Left lobe of liver (tissue), 2 donors: Measurements from ENCODE around the gene UBN1. TPM values are rescaled to one million over a fixed set of nuclear protein-coding genes. Genes with fewer than 3 reads are reported as not detected.
A peak's percentile ranks its signal among the peaks of the same experiment; 100 is the strongest.
"Not testable (repeated sequence)": the region's sequence is repeated elsewhere in the genome, so short reads cannot be mapped to it uniquely, and the experiment has no call there.

Experiments used
- ATAC-seq: fragments of 200-7000 bp; cut with Tn5 transposase; one replicate; pipeline ENCODE4 v1.9.1; 2020; ENCODE audit warnings: mild to moderate bottlenecking, moderate library complexity
- DNase-seq: peaks from one replicate; pipeline ENCODE4 v3.0.0-alpha.2; 2020; ENCODE audit warnings: low spot score
- total RNA-seq: library from RNA; stranded (reverse); gene quantifications from one replicate; pipeline ENCODE4 v1.2.1, GENCODE V29; 2021
- donor health status: DM: no; HTN: no; CAD: no; lungs with moderate emphysema.
- donor health status: DM: no; HTN: yes; CAD: no.

UBN1 gene
- total RNA-seq, 1 donor from 2014 or later = 18.9 TPM

- no peak for DNase-seq
- no peak for ATAC-seq
Measured at GRCh38 chr16:4884209-4884608, 36.9 kb downstream of the UBN1 start.

GRCh38 chr16:4884972-4885874 lies 37.9 kb downstream of the UBN1 start:
- DNase-seq (no peak), ATAC-seq (no peak)

GRCh38 chr16:4886151-4886550 lies 38.9 kb downstream of the UBN1 start:
- no peak for ATAC-seq
- no peak for DNase-seq

- DNase-seq = no peak
Measured at GRCh38 chr16:4888428-4889135, 41.3 kb downstream of the UBN1 start.

GRCh38 chr16:4890026-4890425 lies 42.7 kb downstream of the UBN1 start:
- ATAC-seq (no peak), DNase-seq (no peak)

More at GRCh38 chr16:4888428-4889135, 41.3 kb downstream of the UBN1 start:
- ATAC-seq = peak; percentile 7

GRCh38 chr16:4890686-4891085 lies 43.4 kb downstream of the UBN1 start:
- DNase-seq = no peak

GRCh38 chr16:4891097-4891885 lies 44.0 kb downstream of the UBN1 start:
- ATAC-seq = no peak
- no peak for DNase-seq

More at GRCh38 chr16:4890686-4891085, 43.4 kb downstream of the UBN1 start:
- ATAC-seq = no peak

- ATAC-seq (no peak), DNase-seq (no peak)
Measured at GRCh38 chr16:4891886-4892216, 44.6 kb downstream of the UBN1 start.

- no peak for DNase-seq
- no peak for ATAC-seq
Measured at GRCh38 chr16:4892361-4893102, 45.3 kb downstream of the UBN1 start.

- no peak for DNase-seq
- ATAC-seq = no peak
Measured at GRCh38 chr16:4893103-4893862, 46.0 kb downstream of the UBN1 start.

GRCh38 chr16:4894276-4895150 lies 47.2 kb downstream of the UBN1 start:
- ATAC-seq = no peak

GRCh38 chr16:4895366-4895765 lies 48.1 kb downstream of the UBN1 start:
- DNase-seq = no peak
- no peak for ATAC-seq

More at GRCh38 chr16:4894276-4895150, 47.2 kb downstream of the UBN1 start:
- DNase-seq = no peak

GRCh38 chr16:4896761-4897160 lies 49.5 kb downstream of the UBN1 start:
- DNase-seq, ATAC-seq: not testable (repeated sequence)

- ATAC-seq (no peak), DNase-seq (no peak)
Measured at GRCh38 chr16:4897328-4897727, 50.0 kb downstream of the UBN1 start.

- ATAC-seq (no peak), DNase-seq (no peak)
Measured at GRCh38 chr16:4898811-4899473, 51.7 kb downstream of the UBN1 start.

GRCh38 chr16:4899474-4899846 lies 52.2 kb downstream of the UBN1 start:
- no peak for ATAC-seq
- DNase-seq = no peak

GRCh38 chr16:4900036-4900435 lies 52.8 kb downstream of the UBN1 start:
- ATAC-seq (no peak), DNase-seq (no peak)

- DNase-seq (no peak), ATAC-seq (no peak)
Measured at GRCh38 chr16:4900750-4901149, 53.5 kb downstream of the UBN1 start.
